Liver (tissue), 9 donors: ENCODE measurements around the gene AGPAT2. TPM values are rescaled to one million over a fixed set of nuclear protein-coding genes. Genes with fewer than 3 reads are reported as not detected.

Experiments
- DNase-seq: peaks from one replicate; pipeline ENCODE4 v3.0.0-alpha.2; 2017; ENCODE audit warnings: low spot score
- H3K27ac ChIP-seq, 2 donors: one replicate each; pipeline ENCODE4 v1.7.0; 2013; ENCODE audit warnings: inconsistent platforms in 2 of 2, low read length in 2 of 2, control low read depth in 1 of 2, low read depth in 1 of 2, mild to moderate bottlenecking in 1 of 2
- H3K27me3 ChIP-seq, 4 donors: one replicate each; pipeline versions ENCODE4 v1.6.1 to v1.7.0; 2013; ENCODE audit warnings: low read length in 3 of 4, inconsistent platforms in 1 of 4, mild to moderate bottlenecking in 1 of 4, moderate library complexity in 1 of 4; ENCODE audit not compliant: control insufficient read depth in 4 of 4, insufficient read depth in 4 of 4
- H3K36me3 ChIP-seq, 4 donors: one replicate each; pipeline versions ENCODE4 v1.6.1 to v1.7.0; 2013; ENCODE audit warnings: low read length in 3 of 4, mild to moderate bottlenecking in 3 of 4, low read depth in 1 of 4, moderate library complexity in 1 of 4; ENCODE audit not compliant: control insufficient read depth in 4 of 4, insufficient read depth in 3 of 4
- H3K4me1 ChIP-seq, 4 donors: one replicate each; pipeline versions ENCODE4 v1.6.1 to v1.7.0; 2013; ENCODE audit warnings: low read length in 3 of 4, mild to moderate bottlenecking in 3 of 4, moderate library complexity in 1 of 4; ENCODE audit not compliant: control insufficient read depth in 4 of 4, insufficient read depth in 4 of 4
- H3K4me3 ChIP-seq, 3 donors: one replicate each; pipeline versions ENCODE4 v1.6.1 to v1.7.0; 2013; ENCODE audit warnings: low read length in 3 of 3, control low read depth in 1 of 3, low read depth in 1 of 3, mild to moderate bottlenecking in 1 of 3
- H3K9ac ChIP-seq, 2 donors: one replicate each; pipeline ENCODE4 v1.7.0; 2013; ENCODE audit warnings: low read length in 2 of 2, mild to moderate bottlenecking in 2 of 2, moderate library complexity in 2 of 2, control low read depth in 1 of 2, low read depth in 1 of 2
- H3K9me3 ChIP-seq, 4 donors: one replicate each; pipeline versions ENCODE4 v1.6.1 to v1.7.0; 2013; ENCODE audit warnings: low read length in 3 of 4; ENCODE audit not compliant: control insufficient read depth in 4 of 4
- FOXA1 ChIP-seq: IDR thresholded peaks from 2 replicates; pipeline ENCODE4 v1.6.1; 2016; ENCODE audit warnings: antibody characterized with exemption
- GABPA ChIP-seq, 2 donors: IDR thresholded peaks in 1 of 2; conservative IDR thresholded peaks in 1 of 2; 2 replicates each; pipeline ENCODE4 v1.6.1; 2016; ENCODE audit warnings: antibody characterized with exemption in 2 of 2, mild to moderate bottlenecking in 1 of 2, moderate library complexity in 1 of 2
- JUND ChIP-seq, 2 donors: IDR thresholded peaks; 2 replicates each; pipeline ENCODE4 v1.6.1; 2016; ENCODE audit warnings: antibody characterized with exemption in 2 of 2
- NR2F2 ChIP-seq: IDR thresholded peaks from 2 replicates; pipeline ENCODE4 v1.6.1; 2016; ENCODE audit warnings: antibody characterized with exemption
- RAD21 ChIP-seq, 2 donors: IDR thresholded peaks; 2 replicates each; pipeline ENCODE4 v1.6.1; 2016; ENCODE audit warnings: antibody characterized with exemption in 2 of 2, mild to moderate bottlenecking in 2 of 2
- RXRA ChIP-seq, 2 donors: IDR thresholded peaks; 2 replicates each; pipeline ENCODE4 v1.6.1; 2017 to 2018; ENCODE audit warnings: antibody characterized with exemption in 2 of 2, mild to moderate bottlenecking in 1 of 2
- SP1 ChIP-seq: IDR thresholded peaks from 2 replicates; pipeline ENCODE4 v1.6.1; 2018; ENCODE audit warnings: antibody characterized with exemption, mild to moderate bottlenecking
- WGBS: extraction: QIAGEN DNeasy Blood & Tissue Kit; methylation state at CpG from one replicate; pipeline ENCODE4 v1.1.7; 2013; 5-methylcytosine and 5-hydroxymethylcytosine counted together
- polyA plus RNA-seq, 2 donors: library from polyadenylated mRNA; stranded (reverse) in 1 of 2; unstranded in 1 of 2; fragments of 200-250 nt in 1 of 2; fragments of >200 nt in 1 of 2; fragmentation: Nextera tagmentation in 1 of 2; extraction: Ambion mirVana in 1 of 2; gene quantifications; one replicate each; pipeline versions ENCODE4 v1.2.1 to v1.2.3, GENCODE V29; 2013 to 2015
- total RNA-seq, 2 donors: library from RNA; depleted of rRNA; stranded (reverse); fragments of >200 nt; gene quantifications; one replicate each; pipeline ENCODE4 v1.2.3, GENCODE V29; 2014
- TF ChIP-seq, protein P1 (sequence below): IDR thresholded peaks from 2 replicates; pipeline ENCODE4 v1.6.1; 2016; ENCODE audit warnings: antibody characterized with exemption
- TF ChIP-seq, protein P2 (sequence below): IDR thresholded peaks from 2 replicates; pipeline ENCODE4 v1.6.1; 2016; ENCODE audit warnings: antibody characterized with exemption
- TF ChIP-seq, protein P3 (sequence below): IDR thresholded peaks from 2 replicates; pipeline ENCODE4 v1.6.1; 2016; ENCODE audit warnings: antibody characterized with exemption, mild to moderate bottlenecking
- TF ChIP-seq, protein P4 (sequence below): IDR thresholded peaks from 2 replicates; pipeline ENCODE4 v1.6.1; 2016; ENCODE audit warnings: antibody characterized with exemption
- TF ChIP-seq, protein P5 (sequence below): fragments of 150-350 bp; IDR thresholded peaks from 2 replicates; pipeline ENCODE4 v1.5.1; 2017; ENCODE audit warnings: improper control_type of control experiment, low read depth, low read length; ENCODE audit not compliant: missing input control
- donor health status: healthy.
- donor health status: healthy.
- donor health status: healthy.
- donor health status: healthy.
- donor health status: healthy.

AGPAT2 gene
- total and polyA plus RNA-seq, 4 donors = 75.1 to 222 (median 212) TPM

DNA sequence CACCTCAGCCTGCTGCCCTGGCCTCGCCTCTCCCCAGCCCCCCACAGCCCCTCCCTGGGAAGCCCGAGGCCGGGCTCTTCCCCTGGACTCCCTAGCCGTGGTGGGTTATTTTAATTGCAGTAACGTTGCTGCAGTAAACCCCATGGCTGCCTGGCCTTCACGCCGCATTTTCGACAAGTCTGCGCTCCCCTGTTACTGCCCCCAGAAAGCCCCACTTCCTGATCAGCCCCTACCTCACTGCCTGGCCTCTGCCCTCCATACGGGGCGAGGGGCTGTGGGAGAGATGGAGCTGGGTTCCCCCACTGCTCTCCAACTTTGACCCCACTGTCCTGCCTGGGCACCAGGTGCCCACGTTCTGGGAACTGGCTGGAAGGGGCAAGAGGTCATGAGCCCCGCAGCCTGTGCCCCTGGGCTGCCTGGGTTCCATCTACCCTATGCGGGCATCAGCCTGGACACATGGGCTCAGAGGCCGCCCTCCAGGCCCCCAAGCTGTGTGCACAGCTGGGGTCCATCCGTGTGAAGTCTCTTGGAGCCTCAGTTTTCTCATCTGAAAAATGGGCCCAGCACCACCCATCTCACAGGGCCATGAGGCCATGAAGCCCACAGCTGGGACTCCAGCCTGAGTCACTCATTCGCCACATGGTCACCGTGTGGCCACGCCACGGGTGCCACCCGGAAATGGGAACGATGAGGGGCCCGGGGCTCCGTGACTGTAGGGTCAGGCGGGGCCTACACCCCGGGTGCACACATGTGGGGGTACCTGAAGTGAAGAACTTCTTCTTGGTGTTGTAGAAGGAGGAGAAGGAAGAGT lies 13.1 kb downstream of the AGPAT2 start:
- 76% methylated on average over 26 of the region's 26 CpGs for WGBS
- Histone ChIP-seq H3K36me3 (peaks cover 0 to 15% (median 3%) of the 10 kb centered on the region in 4 donors), H3K4me3 (no peak overlapping the region), H3K9ac (no peak overlapping the region), H3K9me3 (no peaks in the 10 kb centered on the region), H3K4me1 (peaks cover 32 to 68% (median 53%) of the 10 kb centered on the region in 4 donors), H3K27ac (peak overlapping the region; percentile 58 to 65), H3K27me3 (no peaks in the 10 kb centered on the region)
- DNase-seq = no peak
- TF ChIP-seq, protein P1, sequence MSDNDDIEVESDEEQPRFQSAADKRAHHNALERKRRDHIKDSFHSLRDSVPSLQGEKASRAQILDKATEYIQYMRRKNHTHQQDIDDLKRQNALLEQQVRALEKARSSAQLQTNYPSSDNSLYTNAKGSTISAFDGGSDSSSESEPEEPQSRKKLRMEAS = peak; percentile 8
- TF ChIP-seq, protein P2, sequence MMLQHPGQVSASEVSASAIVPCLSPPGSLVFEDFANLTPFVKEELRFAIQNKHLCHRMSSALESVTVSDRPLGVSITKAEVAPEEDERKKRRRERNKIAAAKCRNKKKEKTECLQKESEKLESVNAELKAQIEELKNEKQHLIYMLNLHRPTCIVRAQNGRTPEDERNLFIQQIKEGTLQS = no peak
- TF ChIP-seq RAD21 (IDR thresholded peaks at IDR 0.05) (no peak), GABPA (IDR thresholded peaks at IDR 0.05 in 1 of 2, conservative IDR thresholded peaks at IDR 0.05 in 1 of 2) (no peak), FOXA1 (no peak), NR2F2 (peak; percentile 90), JUND (IDR thresholded peaks at IDR 0.05) (no peak), RXRA (IDR thresholded peaks at IDR 0.05) (peak in 1 of 2 donors; percentile 4), SP1 (peak; percentile 10)
- TF ChIP-seq, protein P3, sequence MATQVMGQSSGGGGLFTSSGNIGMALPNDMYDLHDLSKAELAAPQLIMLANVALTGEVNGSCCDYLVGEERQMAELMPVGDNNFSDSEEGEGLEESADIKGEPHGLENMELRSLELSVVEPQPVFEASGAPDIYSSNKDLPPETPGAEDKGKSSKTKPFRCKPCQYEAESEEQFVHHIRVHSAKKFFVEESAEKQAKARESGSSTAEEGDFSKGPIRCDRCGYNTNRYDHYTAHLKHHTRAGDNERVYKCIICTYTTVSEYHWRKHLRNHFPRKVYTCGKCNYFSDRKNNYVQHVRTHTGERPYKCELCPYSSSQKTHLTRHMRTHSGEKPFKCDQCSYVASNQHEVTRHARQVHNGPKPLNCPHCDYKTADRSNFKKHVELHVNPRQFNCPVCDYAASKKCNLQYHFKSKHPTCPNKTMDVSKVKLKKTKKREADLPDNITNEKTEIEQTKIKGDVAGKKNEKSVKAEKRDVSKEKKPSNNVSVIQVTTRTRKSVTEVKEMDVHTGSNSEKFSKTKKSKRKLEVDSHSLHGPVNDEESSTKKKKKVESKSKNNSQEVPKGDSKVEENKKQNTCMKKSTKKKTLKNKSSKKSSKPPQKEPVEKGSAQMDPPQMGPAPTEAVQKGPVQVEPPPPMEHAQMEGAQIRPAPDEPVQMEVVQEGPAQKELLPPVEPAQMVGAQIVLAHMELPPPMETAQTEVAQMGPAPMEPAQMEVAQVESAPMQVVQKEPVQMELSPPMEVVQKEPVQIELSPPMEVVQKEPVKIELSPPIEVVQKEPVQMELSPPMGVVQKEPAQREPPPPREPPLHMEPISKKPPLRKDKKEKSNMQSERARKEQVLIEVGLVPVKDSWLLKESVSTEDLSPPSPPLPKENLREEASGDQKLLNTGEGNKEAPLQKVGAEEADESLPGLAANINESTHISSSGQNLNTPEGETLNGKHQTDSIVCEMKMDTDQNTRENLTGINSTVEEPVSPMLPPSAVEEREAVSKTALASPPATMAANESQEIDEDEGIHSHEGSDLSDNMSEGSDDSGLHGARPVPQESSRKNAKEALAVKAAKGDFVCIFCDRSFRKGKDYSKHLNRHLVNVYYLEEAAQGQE = no peak
- TF ChIP-seq, protein P4, sequence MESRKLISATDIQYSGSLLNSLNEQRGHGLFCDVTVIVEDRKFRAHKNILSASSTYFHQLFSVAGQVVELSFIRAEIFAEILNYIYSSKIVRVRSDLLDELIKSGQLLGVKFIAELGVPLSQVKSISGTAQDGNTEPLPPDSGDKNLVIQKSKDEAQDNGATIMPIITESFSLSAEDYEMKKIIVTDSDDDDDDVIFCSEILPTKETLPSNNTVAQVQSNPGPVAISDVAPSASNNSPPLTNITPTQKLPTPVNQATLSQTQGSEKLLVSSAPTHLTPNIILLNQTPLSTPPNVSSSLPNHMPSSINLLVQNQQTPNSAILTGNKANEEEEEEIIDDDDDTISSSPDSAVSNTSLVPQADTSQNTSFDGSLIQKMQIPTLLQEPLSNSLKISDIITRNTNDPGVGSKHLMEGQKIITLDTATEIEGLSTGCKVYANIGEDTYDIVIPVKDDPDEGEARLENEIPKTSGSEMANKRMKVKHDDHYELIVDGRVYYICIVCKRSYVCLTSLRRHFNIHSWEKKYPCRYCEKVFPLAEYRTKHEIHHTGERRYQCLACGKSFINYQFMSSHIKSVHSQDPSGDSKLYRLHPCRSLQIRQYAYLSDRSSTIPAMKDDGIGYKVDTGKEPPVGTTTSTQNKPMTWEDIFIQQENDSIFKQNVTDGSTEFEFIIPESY = no peak
- TF ChIP-seq, protein P5, sequence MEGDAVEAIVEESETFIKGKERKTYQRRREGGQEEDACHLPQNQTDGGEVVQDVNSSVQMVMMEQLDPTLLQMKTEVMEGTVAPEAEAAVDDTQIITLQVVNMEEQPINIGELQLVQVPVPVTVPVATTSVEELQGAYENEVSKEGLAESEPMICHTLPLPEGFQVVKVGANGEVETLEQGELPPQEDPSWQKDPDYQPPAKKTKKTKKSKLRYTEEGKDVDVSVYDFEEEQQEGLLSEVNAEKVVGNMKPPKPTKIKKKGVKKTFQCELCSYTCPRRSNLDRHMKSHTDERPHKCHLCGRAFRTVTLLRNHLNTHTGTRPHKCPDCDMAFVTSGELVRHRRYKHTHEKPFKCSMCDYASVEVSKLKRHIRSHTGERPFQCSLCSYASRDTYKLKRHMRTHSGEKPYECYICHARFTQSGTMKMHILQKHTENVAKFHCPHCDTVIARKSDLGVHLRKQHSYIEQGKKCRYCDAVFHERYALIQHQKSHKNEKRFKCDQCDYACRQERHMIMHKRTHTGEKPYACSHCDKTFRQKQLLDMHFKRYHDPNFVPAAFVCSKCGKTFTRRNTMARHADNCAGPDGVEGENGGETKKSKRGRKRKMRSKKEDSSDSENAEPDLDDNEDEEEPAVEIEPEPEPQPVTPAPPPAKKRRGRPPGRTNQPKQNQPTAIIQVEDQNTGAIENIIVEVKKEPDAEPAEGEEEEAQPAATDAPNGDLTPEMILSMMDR = no peak
